Cortex of kidney (tissue), 1 donor: ENCODE data around the gene JAGN1.
"Not testable (repeated sequence)": the region's sequence is repeated elsewhere in the genome, so short reads cannot be mapped to it uniquely, and the experiment has no call there.

Experiments used
- DNase-seq: peaks from one replicate; lab custom pipeline; 2025; lab: John Stamatoyannopoulos, UW

JAGN1 gene

DNA sequence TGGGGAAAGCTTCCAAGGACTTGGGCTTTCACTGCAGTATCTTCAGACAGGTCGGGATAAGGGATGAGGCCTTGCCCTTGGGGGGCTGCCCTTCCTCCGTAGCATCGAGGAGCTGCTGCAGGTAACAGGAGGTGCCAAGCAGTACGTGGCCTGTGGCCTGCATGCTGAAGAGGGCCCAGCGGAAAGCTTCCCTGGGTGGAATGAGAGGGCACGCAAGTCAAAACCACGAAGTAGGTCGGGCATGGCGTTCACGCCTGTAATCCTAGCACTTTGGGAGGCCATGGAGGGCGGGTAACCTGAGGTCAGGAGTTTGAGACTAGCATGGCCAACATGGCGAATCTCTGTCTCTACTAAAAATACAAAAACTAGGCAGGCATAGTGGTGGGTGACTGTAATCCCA lies 23.3 kb upstream of the JAGN1 start:
- DNase-seq, result no peak

DNA sequence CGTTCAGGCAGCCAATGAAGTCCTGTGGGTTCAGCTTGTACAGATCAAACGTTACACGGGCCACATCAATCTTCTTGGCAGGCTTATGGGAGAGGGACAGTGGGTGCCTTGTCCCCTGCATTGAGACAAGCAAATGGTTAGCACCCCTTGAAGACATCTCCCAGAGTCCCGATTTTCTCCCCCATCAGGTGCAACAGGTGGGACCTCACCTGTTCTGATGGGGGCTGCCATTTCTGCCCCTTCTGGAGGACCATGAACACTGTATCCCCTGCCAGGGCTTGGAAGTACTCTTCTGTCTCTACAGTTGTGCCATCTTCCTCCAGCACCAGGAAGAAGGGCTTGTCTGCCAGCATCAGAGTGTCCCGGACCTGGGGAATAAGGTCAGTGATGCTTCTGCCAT lies 20.5 kb upstream of the JAGN1 start:
- no peak for DNase-seq

DNA sequence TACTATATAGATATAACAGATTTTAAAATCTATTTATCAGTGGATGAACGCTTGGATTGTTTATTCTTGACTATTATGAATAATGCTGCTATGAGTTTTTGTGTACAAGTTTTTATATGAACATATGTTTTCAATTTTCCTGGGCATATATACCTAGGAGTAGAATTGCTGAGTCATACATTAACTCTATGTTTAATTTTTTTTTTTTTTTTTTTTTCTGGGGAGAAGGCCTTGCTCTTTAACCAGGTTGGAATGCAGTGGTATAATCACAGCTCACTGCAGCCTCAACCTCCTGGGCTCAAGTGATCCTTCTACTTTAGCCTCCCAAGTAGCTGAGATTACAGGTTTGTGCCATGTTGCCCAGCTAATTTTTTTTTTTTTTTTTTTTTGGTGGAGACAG lies 19.4 kb upstream of the JAGN1 start:
- DNase-seq, result no peak

- not testable (repeated sequence) for DNase-seq
Observed at GRCh38 chr3:9872067-9872466, 18.3 kb upstream of the JAGN1 start.

DNA sequence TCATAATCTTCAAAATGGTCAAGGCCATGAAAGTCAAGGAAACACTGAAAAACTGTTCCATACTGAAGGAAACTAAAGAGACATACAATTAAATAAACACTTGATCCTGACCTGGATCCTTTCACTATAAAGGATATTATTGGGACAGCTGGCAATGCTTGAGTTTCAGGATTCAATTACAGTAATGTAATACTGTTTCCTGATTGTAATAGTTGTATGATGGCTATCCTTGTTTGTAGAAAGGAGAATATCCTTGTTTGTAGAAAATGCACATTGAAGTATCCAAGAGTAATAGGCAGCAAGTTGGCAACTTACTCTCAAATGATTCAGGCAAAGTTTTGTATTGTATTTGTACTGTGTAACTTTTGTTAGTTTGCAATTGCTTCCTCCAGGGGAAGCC lies 15.0 kb upstream of the JAGN1 start:
- no peak for DNase-seq

- not testable (repeated sequence) for DNase-seq
Observed at GRCh38 chr3:9876255-9876654, 14.2 kb upstream of the JAGN1 start.

- DNase-seq, result no peak
Observed at GRCh38 chr3:9876991-9877390, 13.4 kb upstream of the JAGN1 start.

GRCh38 chr3:9878700-9879099 lies 11.7 kb upstream of the JAGN1 start:
- no peak for DNase-seq

GRCh38 chr3:9879830-9880549 lies 10.4 kb upstream of the JAGN1 start, which contains the start of gene CIDEC:
Gene CIDEC, minus strand, starts transcription at chr3:9880253. Its CDS starts 1,767 bp downstream, at chr3:9878486.
- no peak for DNase-seq

GRCh38 chr3:9881441-9881840 lies 9.0 kb upstream of the JAGN1 start:
- no peak for DNase-seq

- DNase-seq, result no peak
Observed at GRCh38 chr3:9883706-9884554, 6.5 kb upstream of the JAGN1 start.

DNA sequence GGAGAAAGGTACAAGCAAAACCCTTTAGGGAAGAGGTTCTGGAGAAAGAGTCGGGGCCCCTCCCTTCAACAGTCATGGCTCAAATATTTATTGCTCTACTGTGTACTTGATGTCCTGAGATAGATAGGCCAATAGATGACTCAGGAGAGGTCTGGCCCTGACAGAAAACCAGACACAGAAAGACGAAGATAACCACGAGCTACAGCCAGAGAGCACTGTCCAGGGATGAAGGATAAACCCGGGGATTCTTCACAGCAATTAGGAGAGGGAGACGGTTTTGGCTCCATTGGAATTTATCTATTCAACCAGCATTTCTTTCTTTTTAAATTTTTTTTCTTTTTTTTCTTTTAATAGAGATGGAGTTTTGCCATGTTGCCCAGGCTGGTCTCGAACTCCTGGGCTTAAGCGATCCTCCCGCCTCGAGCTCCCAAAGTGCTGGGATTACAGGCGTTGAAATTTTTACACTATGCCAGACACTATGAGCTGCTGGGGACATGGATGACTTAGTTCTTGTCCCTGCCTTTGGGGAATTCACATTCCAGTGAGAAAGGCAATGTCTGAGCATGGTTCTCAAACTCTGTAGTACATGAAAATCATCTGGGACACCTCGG lies 5.8 kb upstream of the JAGN1 start:
- DNase-seq, result no peak

DNA sequence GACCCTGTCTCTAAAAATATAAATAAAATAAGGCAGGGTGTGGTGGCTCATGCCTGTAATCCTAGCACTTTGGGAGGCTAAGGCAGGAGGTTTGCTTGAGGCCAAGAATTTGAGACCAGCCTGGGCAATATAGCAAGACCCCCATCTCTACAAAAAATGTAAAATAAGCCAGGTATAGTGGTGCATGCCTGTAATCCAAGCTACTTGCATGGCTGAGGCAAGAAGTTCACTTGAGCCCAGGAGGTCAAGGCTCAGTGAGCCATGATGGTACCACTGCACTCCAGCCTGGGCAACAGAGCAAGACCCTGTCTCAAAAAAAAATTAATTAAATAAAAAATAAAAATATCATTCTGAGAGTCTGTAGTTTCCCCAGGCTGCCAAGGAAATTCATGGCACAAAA lies 4.1 kb upstream of the JAGN1 start:
- no peak for DNase-seq

DNA sequence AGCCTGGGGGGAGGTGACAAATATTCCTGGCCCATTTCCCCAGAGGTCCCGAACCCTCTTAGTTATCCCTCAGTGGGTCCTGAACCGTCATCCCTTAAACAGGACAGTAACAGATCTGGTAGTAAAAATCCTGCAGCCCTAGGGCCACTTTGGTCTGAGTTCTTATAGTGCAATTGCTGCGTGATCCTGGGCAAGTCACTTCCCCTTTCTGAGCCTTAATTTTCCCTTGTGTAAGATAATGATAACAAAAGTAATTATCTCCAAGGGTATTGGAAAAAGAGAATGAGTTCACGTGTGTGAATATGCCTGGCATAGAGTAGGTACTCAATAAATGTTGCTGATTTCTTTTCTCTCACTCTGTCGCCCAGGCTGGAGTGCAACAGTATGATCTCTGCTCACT lies 2.9 kb upstream of the JAGN1 start:
- DNase-seq, result no peak

GRCh38 chr3:9888540-9888939 lies 1.9 kb upstream of the JAGN1 start:
- no peak for DNase-seq

DNA sequence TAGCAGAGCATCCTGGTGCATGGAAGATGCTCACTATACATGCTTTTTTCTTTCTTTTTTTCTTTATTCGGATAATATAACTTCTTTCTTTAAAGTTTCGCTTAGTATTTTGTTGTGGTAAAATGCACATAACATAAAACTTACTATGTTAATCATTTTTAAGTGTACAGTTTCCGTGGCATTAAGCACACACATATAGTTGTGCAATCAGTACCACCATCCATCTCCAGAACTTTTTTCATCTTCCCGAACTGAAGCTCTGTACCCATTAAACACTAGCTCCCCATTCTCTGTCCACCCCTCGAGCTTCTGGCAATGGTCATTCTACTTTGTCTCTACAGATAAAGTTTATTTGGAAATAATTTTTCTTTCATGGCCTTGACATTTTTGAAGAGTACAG lies 1.0 kb upstream of the JAGN1 start:
- DNase-seq, result no peak

- no peak for DNase-seq
Observed at GRCh38 chr3:9891072-9891622, 737 bp downstream of the JAGN1 start.

- DNase-seq, result no peak
Observed at GRCh38 chr3:9893739-9894138, 3.3 kb downstream of the JAGN1 start.

DNA sequence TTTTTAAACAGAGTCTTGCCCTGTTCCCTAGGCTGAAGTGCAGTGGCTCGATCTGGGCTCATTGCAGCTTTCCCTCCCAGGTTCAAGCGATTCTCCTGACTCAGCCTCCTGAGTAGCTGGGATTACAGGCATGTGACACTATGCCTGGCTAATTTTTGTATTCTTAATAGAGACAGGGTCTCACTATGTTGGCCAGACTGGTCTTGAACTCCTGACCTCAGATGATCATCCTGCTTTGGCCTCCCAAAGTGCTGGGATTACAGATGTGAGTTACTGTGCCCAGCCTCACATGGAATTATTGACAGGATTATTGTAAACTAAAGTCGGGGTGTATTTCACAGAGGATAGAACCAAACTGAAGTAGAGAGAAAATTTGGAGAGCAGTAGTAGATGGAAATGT lies 5.3 kb downstream of the JAGN1 start:
- DNase-seq, result not testable (repeated sequence)

- not testable (repeated sequence) for DNase-seq
Observed at GRCh38 chr3:9896755-9897407, 6.5 kb downstream of the JAGN1 start.

GRCh38 chr3:9897408-9898372 lies 7.3 kb downstream of the JAGN1 start:
- DNase-seq, result no peak
